ENCODE results near the gene TULP4. TPM values are rescaled to one million over a fixed set of nuclear protein-coding genes. Genes with fewer than 3 reads are reported as not detected.

The TULP4 gene
- total and polyA plus RNA-seq, 2 of the 8 experiments (the other 6 are each of a cell fraction or from before 2014, with no cell fraction given): 7.7 to 51.6 TPM

DNA sequence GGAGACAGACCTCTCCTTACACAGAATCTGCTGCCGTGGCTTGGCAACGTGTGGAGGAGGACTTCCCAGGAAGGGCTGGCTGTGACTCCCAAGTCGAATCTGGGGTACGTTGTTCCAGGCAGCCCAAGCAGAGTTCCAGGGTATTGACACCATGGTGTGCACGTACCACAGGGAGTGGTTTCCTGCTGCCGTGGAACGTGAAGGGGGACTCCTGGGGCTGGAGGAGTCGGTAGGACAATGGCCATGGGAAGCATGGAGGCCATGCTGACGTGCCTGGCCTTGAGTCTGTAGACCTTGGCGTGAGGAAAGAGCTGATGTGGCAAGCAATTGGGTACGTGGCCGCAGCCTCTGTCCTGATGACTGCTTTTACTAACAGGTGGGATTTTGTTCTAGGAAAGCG lies 119.3 kb downstream of the TULP4 start (continued):
- TF ChIP-seq CHD7 (IDR thresholded peaks at IDR 0.05; ENCODE audit: insufficient replicate concordance, low read length) (no peak), CBX5 (IDR thresholded peaks at IDR 0.05; ENCODE audit: low read depth, low read length) (no peak), SIRT6 (IDR thresholded peaks at IDR 0.05; ENCODE audit: low read length) (no peak), CTCF (IDR thresholded peaks at IDR 0.05; ENCODE audit: control extremely low read depth in 1 of 3, insufficient read depth in 1 of 3, low read depth in 1 of 3, low read length in 3 of 3) (no peak), CREB1 (IDR thresholded peaks at IDR 0.05) (no peak), CEBPB (IDR thresholded peaks at IDR 0.05; ENCODE audit: low read depth, low read length) (no peak), RFX5 (IDR thresholded peaks at IDR 0.05; ENCODE audit: borderline replicate concordance, low read depth, low read length) (no peak), RBBP5 (IDR thresholded peaks at IDR 0.05; ENCODE audit: borderline replicate concordance, low read depth, low read length) (no peak), HDAC6 (IDR thresholded peaks at IDR 0.05; ENCODE audit: low read depth, low read length) (no peak), JUN (IDR thresholded peaks at IDR 0.05; ENCODE audit: low read depth, low read length) (no peak)
